ENCODE results near the gene PIM1. TPM values are rescaled to one million over a fixed set of nuclear protein-coding genes. Genes with fewer than 3 reads are reported as not detected.

PIM1 gene
- polyA plus RNA-seq, 1 donor (not counting 4 experiments of a cell fraction or from before 2014, with no cell fraction given) = 10.2 TPM

GRCh38 chr6:37171970-37172812 lies 2.2 kb downstream of the PIM1 start:
- H3K27ac ChIP-seq (ENCODE audit: control insufficient read depth, insufficient read depth, low read length) = peak overlapping the region; percentile 68

DNA sequence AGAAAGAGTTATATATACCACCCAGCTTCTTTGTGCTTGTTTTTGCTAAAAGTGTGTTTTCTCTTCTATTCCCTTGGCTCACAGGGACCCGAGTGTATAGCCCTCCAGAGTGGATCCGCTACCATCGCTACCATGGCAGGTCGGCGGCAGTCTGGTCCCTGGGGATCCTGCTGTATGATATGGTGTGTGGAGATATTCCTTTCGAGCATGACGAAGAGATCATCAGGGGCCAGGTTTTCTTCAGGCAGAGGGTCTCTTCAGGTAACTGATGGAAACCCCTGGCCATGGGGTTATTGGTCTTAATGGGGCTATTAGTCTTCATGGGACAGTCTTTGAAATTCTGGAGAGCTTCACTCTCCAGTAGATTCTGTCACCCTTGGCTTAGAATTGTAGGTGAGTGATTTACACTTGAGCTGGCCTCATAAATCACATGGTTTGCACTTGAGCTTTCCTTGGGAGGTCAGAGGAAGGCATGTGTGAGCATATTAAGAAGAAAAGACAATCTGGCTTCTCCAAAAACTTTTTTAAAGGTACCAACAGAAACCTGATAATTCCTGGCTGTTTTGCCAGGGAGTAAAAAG lies 3.0 kb downstream of the PIM1 start:
- H3K9ac ChIP-seq (ENCODE audit: control insufficient read depth, extremely low read depth, insufficient read depth, low read length) = no peak overlapping the region
- no peak overlapping the region for H3K4me3 ChIP-seq (ENCODE audit: control insufficient read depth in 2 of 3, extremely low read depth in 1 of 3, insufficient read depth in 2 of 3, low read depth in 1 of 3, low read length in 3 of 3)
- no peak overlapping the region for H3K27ac ChIP-seq (ENCODE audit: control insufficient read depth, insufficient read depth, low read length)

More at GRCh38 chr6:37171970-37172812, 2.2 kb downstream of the PIM1 start:
- Histone ChIP-seq H3K4me2 (ENCODE audit: control insufficient read depth, extremely low read depth, insufficient read depth, low read depth, low read length) (peak overlapping the region; percentile 94), H3K36me3 (ENCODE audit: control insufficient read depth in 2 of 2, extremely low read depth in 1 of 2, insufficient read depth in 2 of 2, low read length in 2 of 2) (peaks cover 8 to 14% of the 10 kb centered on the region in 2 experiments), H3K27me3 (ENCODE audit: control insufficient read depth, extremely low read depth, insufficient read depth, low read length) (no peaks in the 10 kb centered on the region), H3K4me1 (ENCODE audit: control insufficient read depth, extremely low read depth, insufficient read depth, low read length) (peaks cover 15% of the 10 kb centered on the region), H4K20me1 (ENCODE audit: control insufficient read depth, extremely low read depth, insufficient read depth, low read length) (no peaks in the 10 kb centered on the region), H3K9ac (ENCODE audit: control insufficient read depth, extremely low read depth, insufficient read depth, low read length) (peak overlapping the region; percentile 78), H3K9me1 (ENCODE audit: control insufficient read depth, extremely low read depth, insufficient read depth, low read length) (no peaks in the 10 kb centered on the region), H3K4me3 (ENCODE audit: control insufficient read depth in 2 of 3, extremely low read depth in 1 of 3, insufficient read depth in 2 of 3, low read depth in 1 of 3, low read length in 3 of 3) (peak overlapping the region; percentile 75 to 86 (median 82)), H3K79me2 (ENCODE audit: control insufficient read depth, insufficient read depth, low read length) (peaks cover 12% of the 10 kb centered on the region), H3K9me3 (ENCODE audit: control insufficient read depth, low read depth, low read length) (no peaks in the 10 kb centered on the region), H2AFZ (ENCODE audit: control insufficient read depth, low read length) (peak overlapping the region; percentile 33)
- TF ChIP-seq, protein P1, sequence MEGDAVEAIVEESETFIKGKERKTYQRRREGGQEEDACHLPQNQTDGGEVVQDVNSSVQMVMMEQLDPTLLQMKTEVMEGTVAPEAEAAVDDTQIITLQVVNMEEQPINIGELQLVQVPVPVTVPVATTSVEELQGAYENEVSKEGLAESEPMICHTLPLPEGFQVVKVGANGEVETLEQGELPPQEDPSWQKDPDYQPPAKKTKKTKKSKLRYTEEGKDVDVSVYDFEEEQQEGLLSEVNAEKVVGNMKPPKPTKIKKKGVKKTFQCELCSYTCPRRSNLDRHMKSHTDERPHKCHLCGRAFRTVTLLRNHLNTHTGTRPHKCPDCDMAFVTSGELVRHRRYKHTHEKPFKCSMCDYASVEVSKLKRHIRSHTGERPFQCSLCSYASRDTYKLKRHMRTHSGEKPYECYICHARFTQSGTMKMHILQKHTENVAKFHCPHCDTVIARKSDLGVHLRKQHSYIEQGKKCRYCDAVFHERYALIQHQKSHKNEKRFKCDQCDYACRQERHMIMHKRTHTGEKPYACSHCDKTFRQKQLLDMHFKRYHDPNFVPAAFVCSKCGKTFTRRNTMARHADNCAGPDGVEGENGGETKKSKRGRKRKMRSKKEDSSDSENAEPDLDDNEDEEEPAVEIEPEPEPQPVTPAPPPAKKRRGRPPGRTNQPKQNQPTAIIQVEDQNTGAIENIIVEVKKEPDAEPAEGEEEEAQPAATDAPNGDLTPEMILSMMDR (optimal IDR thresholded peaks at IDR 0.05 in 1 of 3, IDR thresholded peaks at IDR 0.05 in 1 of 3, conservative IDR thresholded peaks at IDR 0.05 in 1 of 3; ENCODE audit: extremely low read depth in 1 of 3, insufficient read depth in 2 of 3, low read length in 3 of 3) = peak; percentile 71 to 93 (median 87)
- no peak for TF ChIP-seq EZH2 (IDR thresholded peaks at IDR 0.05; ENCODE audit: low read length)
- dilution Hi-C loops (cut with MboI; ENCODE audit: extremely low pct_ligation_motif_present, low sequenced_read_pairs) = no loop called here
- peak; percentile 69 for FAIRE-seq
- DNase-seq (ENCODE audit: low read depth, low spot score) = peak; percentile 72

More for the DNA sequence above, 3.0 kb downstream of the PIM1 start:
- dilution Hi-C loops (cut with MboI; ENCODE audit: extremely low pct_ligation_motif_present, low sequenced_read_pairs) = no loop called here
- FAIRE-seq (no peak), DNase-seq (ENCODE audit: low read depth, low spot score) (no peak)
- TF ChIP-seq, protein P1 (optimal IDR thresholded peaks at IDR 0.05 in 1 of 3, IDR thresholded peaks at IDR 0.05 in 1 of 3, conservative IDR thresholded peaks at IDR 0.05 in 1 of 3; ENCODE audit: extremely low read depth in 1 of 3, insufficient read depth in 2 of 3, low read length in 3 of 3) = no peak
- no peak for TF ChIP-seq EZH2 (IDR thresholded peaks at IDR 0.05; ENCODE audit: low read length)
- Histone ChIP-seq H3K9me3 (ENCODE audit: control insufficient read depth, low read depth, low read length) (no peaks in the 10 kb centered on the region), H3K27me3 (ENCODE audit: control insufficient read depth, extremely low read depth, insufficient read depth, low read length) (no peaks in the 10 kb centered on the region), H3K4me2 (ENCODE audit: control insufficient read depth, extremely low read depth, insufficient read depth, low read depth, low read length) (no peak overlapping the region), H3K79me2 (ENCODE audit: control insufficient read depth, insufficient read depth, low read length) (peaks cover 12% of the 10 kb centered on the region), H3K9me1 (ENCODE audit: control insufficient read depth, extremely low read depth, insufficient read depth, low read length) (no peaks in the 10 kb centered on the region), H3K4me1 (ENCODE audit: control insufficient read depth, extremely low read depth, insufficient read depth, low read length) (peaks cover 15% of the 10 kb centered on the region), H3K36me3 (ENCODE audit: control insufficient read depth in 2 of 2, extremely low read depth in 1 of 2, insufficient read depth in 2 of 2, low read length in 2 of 2) (peaks cover 8 to 14% of the 10 kb centered on the region in 2 experiments), H4K20me1 (ENCODE audit: control insufficient read depth, extremely low read depth, insufficient read depth, low read length) (no peaks in the 10 kb centered on the region), H2AFZ (ENCODE audit: control insufficient read depth, low read length) (no peak overlapping the region)
